Measurements from ENCODE around the gene SRGAP2C.
"Not testable (repeated sequence)": the region's sequence is repeated elsewhere in the genome, so short reads cannot be mapped to it uniquely, and the experiment has no call there.

GRCh38 chr1:121368910-121369309, 184.1 kb downstream of the SRGAP2C start:
- not testable (repeated sequence) for TF ChIP-seq CTCF (IDR thresholded peaks at IDR 0.05); POLR2A (IDR thresholded peaks at IDR 0.05); POLR2AphosphoS5 (IDR thresholded peaks at IDR 0.05; ENCODE audit: insufficient read depth in 1 of 2, low read depth in 1 of 2)

Data from vagina (tissue), 2 donors.